H1 (cell line): Measurements from ENCODE around the gene DOCK11. TPM values are rescaled to one million over a fixed set of nuclear protein-coding genes. Genes with fewer than 3 reads are reported as not detected.

Experiments used
- CTCF ChIA-PET: fragments of 300-600 bp; sonication (Branson Sonifier 250); formaldehyde crosslinking; loops from one replicate; lab custom pipeline; 2021; ENCODE audit not compliant: partially characterized antibody; lab: Charles Lee
- POLR2A ChIA-PET: fragments of 300-600 bp; sonication (Branson Sonifier 250); formaldehyde crosslinking; loops from one replicate; lab custom pipeline; 2021; ENCODE audit warnings: inconsistent platforms; ENCODE audit not compliant: partially characterized antibody; lab: Charles Lee
- DNase-seq, 2 experiments: peaks; one replicate each; pipeline versions ENCODE4 v3.0.0 to v3.0.0-alpha.2; 2010 to 2022; ENCODE audit warnings: low spot score in 2 of 2, low read depth in 1 of 2, mixed read lengths in 1 of 2
- FAIRE-seq: peaks from 2 replicates; lab custom pipeline; 2011; peaks lifted over from hg19 to GRCh38; lab: Jason Lieb, UNC
- H2AFZ ChIP-seq: 2 replicates; pipeline ENCODE4 v1.8.1; 2012; ENCODE audit warnings: low read length, inconsistent platforms
- H2AK5ac ChIP-seq: 2 replicates; pipeline ENCODE4 v1.6.1; 2013; ENCODE audit warnings: low read depth, low read length
- H2BK120ac ChIP-seq: replicated peaks from 2 replicates; pipeline ENCODE3; 2013; ENCODE audit warnings: low read depth, low read length, inconsistent platforms
- H2BK12ac ChIP-seq: 2 replicates; pipeline ENCODE4 v1.6.1; 2013; ENCODE audit warnings: low read depth, low read length
- H2BK15ac ChIP-seq: 2 replicates; pipeline ENCODE4 v1.6.1; 2013; ENCODE audit warnings: low read length
- H2BK20ac ChIP-seq: 2 replicates; pipeline ENCODE4 v1.6.1; 2013; ENCODE audit warnings: low read length
- H2BK5ac ChIP-seq: 2 replicates; pipeline ENCODE4 v1.6.1; 2013; ENCODE audit warnings: low read depth, low read length
- H3K14ac ChIP-seq: 2 replicates; pipeline ENCODE4 v1.6.1; 2013; ENCODE audit warnings: inconsistent platforms; ENCODE audit not compliant: insufficient read length
- H3K18ac ChIP-seq: 2 replicates; pipeline ENCODE4 v1.6.1; 2013; ENCODE audit warnings: low read length; ENCODE audit errors: extremely low read depth
- H3K23ac ChIP-seq: 2 replicates; pipeline ENCODE4 v1.6.1; 2013; ENCODE audit warnings: inconsistent platforms; ENCODE audit not compliant: insufficient read length
- H3K23me2 ChIP-seq: 2 replicates; pipeline ENCODE4 v1.6.1; 2013; ENCODE audit warnings: low read depth, low read length
- H3K27ac ChIP-seq: 2 replicates; pipeline ENCODE4 v1.6.1; 2011; ENCODE audit warnings: low read depth, low read length, inconsistent platforms
- H3K27me3 ChIP-seq, 4 experiments: replicated peaks in 1 of 4; 1 replicate in 1 of 4; 2 replicates in 3 of 4; pipeline versions ENCODE4 v1.6.1 to v1.8.1; 2011 to 2013; ENCODE audit warnings: low read length in 3 of 4, mild to moderate bottlenecking in 3 of 4, inconsistent platforms in 2 of 4, mixed read lengths in 2 of 4, moderate library complexity in 1 of 4; ENCODE audit not compliant: control insufficient read depth in 3 of 4, insufficient read depth in 3 of 4; ENCODE audit errors: extremely low read depth in 1 of 4
- H3K36me3 ChIP-seq, 4 experiments: 2 replicates each; pipeline versions ENCODE4 v1.6.1 to v1.8.1; 2011 to 2013; ENCODE audit warnings: mild to moderate bottlenecking in 4 of 4, low read length in 3 of 4, moderate library complexity in 2 of 4, control low read depth in 1 of 4, inconsistent platforms in 1 of 4; ENCODE audit not compliant: insufficient read depth in 4 of 4, control insufficient read depth in 2 of 4
- H3K4ac ChIP-seq: replicated peaks from 2 replicates; pipeline ENCODE3; 2013; ENCODE audit warnings: low read length, low read depth, mixed read lengths, inconsistent platforms; ENCODE audit not compliant: insufficient read length
- H3K4me1 ChIP-seq, 4 experiments: replicated peaks in 1 of 4; 1 replicate in 1 of 4; 2 replicates in 3 of 4; pipeline versions ENCODE4 v1.6.1 to v1.8.1; 2011 to 2013; ENCODE audit warnings: low read length in 3 of 4, inconsistent platforms in 2 of 4, mixed read lengths in 1 of 4; ENCODE audit not compliant: insufficient read depth in 4 of 4, control insufficient read depth in 3 of 4
- H3K4me2 ChIP-seq, 2 experiments: 2 replicates each; pipeline versions ENCODE4 v1.6.1 to v1.8.1; 2011 to 2013; ENCODE audit warnings: low read depth in 2 of 2, low read length in 2 of 2, control low read depth in 1 of 2, inconsistent platforms in 1 of 2, mild to moderate bottlenecking in 1 of 2; ENCODE audit not compliant: insufficient read depth in 1 of 2
- H3K4me3 ChIP-seq, 4 experiments: fragments of 200-600, 300-600 bp in 1 of 4; sonication (generic), shearing (Covaris generic), sonication (Bioruptor Twin) in 1 of 4; 2 replicates each; pipeline versions ENCODE4 v1.5.1 to v1.8.1; 2011 to 2016; ENCODE audit warnings: low read length in 4 of 4, low read depth in 3 of 4, control low read depth in 2 of 4, inconsistent platforms in 2 of 4, mild to moderate bottlenecking in 2 of 4, mixed read lengths in 1 of 4, moderate library complexity in 1 of 4; ENCODE audit not compliant: insufficient read depth in 2 of 4; ENCODE audit errors: extremely low read depth in 1 of 4
- H3K56ac ChIP-seq: replicated peaks from 2 replicates; pipeline ENCODE3; 2013; ENCODE audit warnings: low read depth, mild to moderate bottlenecking, mixed read lengths, low read length, inconsistent platforms; ENCODE audit not compliant: insufficient read length
- H3K79me1 ChIP-seq: 2 replicates; pipeline ENCODE4 v1.6.1; 2013; ENCODE audit warnings: low read depth, low read length, control low read depth
- H3K79me2 ChIP-seq, 2 experiments: 2 replicates each; pipeline versions ENCODE4 v1.6.1 to v1.8.1; 2012 to 2013; ENCODE audit warnings: low read length in 2 of 2, mild to moderate bottlenecking in 2 of 2, inconsistent platforms in 1 of 2; ENCODE audit not compliant: insufficient read depth in 2 of 2, control insufficient read depth in 1 of 2
- H3K9ac ChIP-seq, 4 experiments: replicated peaks in 1 of 4; 1 replicate in 1 of 4; 2 replicates in 3 of 4; pipeline versions ENCODE4 v1.6.1 to v1.8.1; 2011 to 2013; ENCODE audit warnings: low read depth in 3 of 4, low read length in 3 of 4, control low read depth in 2 of 4, mild to moderate bottlenecking in 2 of 4, moderate library complexity in 2 of 4, inconsistent platforms in 1 of 4; ENCODE audit errors: extremely low read depth in 1 of 4
- H3K9me3 ChIP-seq, 2 experiments: 2 replicates each; pipeline versions ENCODE4 v1.6.1 to v1.8.1; 2012 to 2013; ENCODE audit warnings: mild to moderate bottlenecking in 2 of 2, moderate library complexity in 2 of 2, control low read depth in 1 of 2, inconsistent platforms in 1 of 2, low read depth in 1 of 2, low read length in 1 of 2, mixed read lengths in 1 of 2; ENCODE audit not compliant: insufficient read depth in 2 of 2
- H4K20me1 ChIP-seq, 2 experiments: replicated peaks in 1 of 2; 2 replicates each; pipeline versions ENCODE3 to v1.8.1; 2011 to 2013; ENCODE audit warnings: inconsistent platforms in 2 of 2, low read length in 2 of 2, mild to moderate bottlenecking in 1 of 2; ENCODE audit not compliant: insufficient read depth in 2 of 2, control insufficient read depth in 1 of 2
- H4K5ac ChIP-seq: 2 replicates; pipeline ENCODE4 v1.6.1; 2013; ENCODE audit warnings: low read length, low read depth, mixed read lengths, inconsistent platforms; ENCODE audit not compliant: insufficient read length
- H4K8ac ChIP-seq: 2 replicates; pipeline ENCODE4 v1.8.0; 2013; ENCODE audit warnings: mild to moderate bottlenecking, moderate library complexity, low read length, inconsistent platforms; ENCODE audit not compliant: insufficient read depth; ENCODE audit errors: extremely low read depth
- H4K91ac ChIP-seq: replicated peaks from 2 replicates; pipeline ENCODE3; 2013; ENCODE audit warnings: low read length, mixed read lengths, inconsistent platforms; ENCODE audit not compliant: insufficient read length
- BACH1 ChIP-seq: IDR thresholded peaks from 2 replicates; pipeline ENCODE4 v1.6.1; 2012; ENCODE audit warnings: low read length, improper control_type of control experiment
- BCL11A ChIP-seq, 2 experiments: IDR thresholded peaks; one replicate each; pipeline ENCODE4 v1.6.1; 2011; ENCODE audit warnings: low read depth in 2 of 2, low read length in 2 of 2, mild to moderate bottlenecking in 2 of 2
- GABPA ChIP-seq: IDR thresholded peaks from 2 replicates; pipeline ENCODE4 v1.6.1; 2011; ENCODE audit warnings: mild to moderate bottlenecking, low read length, moderate library complexity, borderline replicate concordance; ENCODE audit not compliant: insufficient read depth
- GTF2F1 ChIP-seq: IDR thresholded peaks from 2 replicates; pipeline ENCODE4 v1.6.1; 2012; ENCODE audit warnings: low read depth, low read length, improper control_type of control experiment, borderline replicate concordance
- JUND ChIP-seq: IDR thresholded peaks from 2 replicates; pipeline ENCODE4 v1.6.1; 2011; ENCODE audit warnings: mild to moderate bottlenecking, improper control_type of control experiment, low read length
- KDM1A ChIP-seq: fragments of 200-600, 300-600 bp; sonication (generic); IDR thresholded peaks from 2 replicates; pipeline ENCODE4 v1.7.1; 2016; ENCODE audit warnings: mild to moderate bottlenecking, low read length, borderline replicate concordance
- RFX5 ChIP-seq: IDR thresholded peaks from 2 replicates; pipeline ENCODE4 v1.6.1; 2011; ENCODE audit warnings: low read depth, low read length, improper control_type of control experiment, borderline replicate concordance
- SAP30 ChIP-seq: fragments of 300-600 bp; sonication (generic); IDR thresholded peaks from 2 replicates; pipeline ENCODE4 v1.7.1; 2012; ENCODE audit warnings: low read length, moderate library complexity, mild to moderate bottlenecking, inconsistent platforms; ENCODE audit not compliant: insufficient read depth, insufficient replicate concordance
- SP2 ChIP-seq: IDR thresholded peaks from 2 replicates; pipeline ENCODE4 v1.6.1; 2012; ENCODE audit warnings: mild to moderate bottlenecking, low read length, inconsistent platforms
- TEAD4 ChIP-seq: IDR thresholded peaks from 2 replicates; pipeline ENCODE4 v1.6.1; 2012; ENCODE audit warnings: low read depth, low read length, inconsistent platforms, mixed read lengths
- YY1 ChIP-seq: IDR thresholded peaks from 2 replicates; pipeline ENCODE4 v1.6.1; 2011; ENCODE audit warnings: low read depth, mild to moderate bottlenecking, low read length
- WGBS, 2 experiments: shearing (Covaris generic) in 1 of 2; methylation state at CpG; one replicate each; pipeline versions ENCODE4 v1.1.6 to v1.1.7; 2013 to 2015; ENCODE audit warnings: low lambda C conversion rate in 2 of 2, mixed read lengths in 2 of 2, inconsistent platforms in 1 of 2, low coverage in 1 of 2, missing lambda C conversion rate in 1 of 2; ENCODE audit not compliant: insufficient replicate concordance in 2 of 2, insufficient coverage in 1 of 2, insufficient read length in 1 of 2; ENCODE audit errors: extremely low coverage in 1 of 2, missing lambda C conversion rate in 1 of 2; 5-methylcytosine and 5-hydroxymethylcytosine counted together
- polyA plus RNA-seq, 7 experiments: library from polyadenylated mRNA; depleted of rRNA in 3 of 7; stranded (reverse) in 5 of 7; unstranded in 2 of 7; fragments of >200 nt in 5 of 7; fragments of 200-250 nt in 2 of 7; gene quantifications; 1 replicate in 5 of 7; 2 replicates in 1 of 7; 4 replicates in 1 of 7; pipeline versions ENCODE4 v1.2.1 to v1.2.3, GENCODE V29; 2011 to 2013; ENCODE audit warnings: missing spikeins in 2 of 7, mixed read lengths in 2 of 7
- total RNA-seq: library from RNA; stranded (reverse); fragmentation: NEBNext Ultra II Directional; extraction: Animal tissue kit (Norgen Biotek cat#: 25700); gene quantifications from 2 replicates; pipeline ENCODE4 v1.2.1, GENCODE V29; 2021

Gene DOCK11
- total and polyA plus RNA-seq, 2 of the 8 experiments (the other 6 are each of a cell fraction or from before 2014, with no cell fraction given): 4.9 to 12.0 TPM

DNA sequence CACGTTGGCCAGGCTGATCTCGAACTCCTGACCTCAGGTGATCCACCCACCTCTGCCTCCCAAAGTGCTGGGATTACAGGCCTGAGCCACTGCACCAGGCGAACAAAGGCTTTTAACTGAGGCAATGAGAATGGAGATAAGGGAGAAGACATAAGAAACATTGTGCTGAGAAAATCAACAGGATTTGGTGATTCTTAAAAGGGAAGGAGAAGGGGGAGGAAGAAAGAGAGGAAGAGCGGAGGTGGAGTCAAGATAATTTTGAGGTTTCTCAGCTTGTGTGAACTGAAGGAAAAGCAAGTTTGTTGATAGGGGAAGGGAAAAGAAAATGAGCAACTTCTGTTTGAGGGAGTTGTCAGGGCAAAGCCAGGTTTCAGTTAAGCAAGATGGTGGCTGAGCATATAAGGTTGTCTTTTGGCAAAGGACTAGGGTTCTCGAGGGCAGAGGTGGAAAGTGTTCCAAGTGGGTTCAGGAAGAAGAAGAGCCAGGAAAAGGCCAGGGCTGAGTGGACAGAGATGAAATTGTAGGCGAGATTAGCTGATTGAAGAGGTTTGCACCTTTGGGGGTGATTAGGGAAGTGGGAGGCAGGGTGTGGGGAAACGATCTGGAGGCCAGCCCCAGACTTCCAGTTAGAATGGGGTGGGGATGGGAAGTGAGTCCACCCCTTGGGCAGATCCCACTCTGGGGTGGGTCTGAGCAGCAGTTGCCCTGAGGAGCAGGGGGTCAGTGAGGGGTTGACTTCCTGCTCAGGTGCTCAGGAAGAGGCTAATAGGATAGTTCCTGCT lies 7.8 kb downstream of the DOCK11 start:
- H3K9ac ChIP-seq: no peak overlapping the region
- no peaks in the 10 kb centered on the region for H3K36me3 ChIP-seq
- no peaks in the 10 kb centered on the region for H3K27me3 ChIP-seq
- H4K8ac ChIP-seq: no peak overlapping the region
- no peak for TF ChIP-seq GABPA
- TF ChIP-seq SP2: no peak
- no peak for TF ChIP-seq TEAD4
- no peak for TF ChIP-seq RFX5
- no peak for TF ChIP-seq KDM1A
- TF ChIP-seq GTF2F1: no peak
- no peak for TF ChIP-seq YY1
- TF ChIP-seq BACH1: no peak
- TF ChIP-seq JUND: no peak
- TF ChIP-seq BCL11A (IDR thresholded peaks at IDR 0.05; ENCODE audit: low read depth in 2 of 2, low read length in 2 of 2): no peak
- no peak for TF ChIP-seq SAP30
- no peak overlapping the region for H3K56ac ChIP-seq
- H3K27ac ChIP-seq: no peak overlapping the region
- no peak overlapping the region for H2BK12ac ChIP-seq
- 79% methylated on average over 4 of the region's 7 CpGs; no CpG with 5 or more reads in 1 of the 2 experiments for WGBS, 2 experiments
- H2AFZ ChIP-seq: no peak overlapping the region
- H4K91ac ChIP-seq: no peak overlapping the region
- H3K9me3 ChIP-seq: no peaks in the 10 kb centered on the region
- H3K79me1 ChIP-seq: no peaks in the 10 kb centered on the region
- no peak overlapping the region for H2BK15ac ChIP-seq
- ChIA-PET POLR2A (no interaction called here), CTCF (no interaction called here)
- no peak overlapping the region for H3K14ac ChIP-seq
- H2BK20ac ChIP-seq: no peak overlapping the region
- no peak overlapping the region for H2BK5ac ChIP-seq
- no peak overlapping the region for H3K4me3 ChIP-seq
- no peak overlapping the region for H4K5ac ChIP-seq
- no peak overlapping the region for H3K4me2 ChIP-seq
- FAIRE-seq (peak; percentile 7), DNase-seq (no peak)
- no peaks in the 10 kb centered on the region for H3K79me2 ChIP-seq
- H4K20me1 ChIP-seq: no peaks in the 10 kb centered on the region
- no peak overlapping the region for H3K23ac ChIP-seq
- H2AK5ac ChIP-seq: no peak overlapping the region
- H3K18ac ChIP-seq: no peak overlapping the region
- H2BK120ac ChIP-seq: no peak overlapping the region
- H3K4me1 ChIP-seq: peaks cover 0 to 3% (median 0%) of the 10 kb centered on the region in 4 experiments; a peak in 3 of 7 replicates
- H3K23me2 ChIP-seq: no peaks in the 10 kb centered on the region
- no peak overlapping the region for H3K4ac ChIP-seq
